Measurements from ENCODE around the gene SUCLG1.
"Not testable (repeated sequence)": the region's sequence is repeated elsewhere in the genome, so short reads cannot be mapped to it uniquely, and the experiment has no call there.

Gene SUCLG1

DNA sequence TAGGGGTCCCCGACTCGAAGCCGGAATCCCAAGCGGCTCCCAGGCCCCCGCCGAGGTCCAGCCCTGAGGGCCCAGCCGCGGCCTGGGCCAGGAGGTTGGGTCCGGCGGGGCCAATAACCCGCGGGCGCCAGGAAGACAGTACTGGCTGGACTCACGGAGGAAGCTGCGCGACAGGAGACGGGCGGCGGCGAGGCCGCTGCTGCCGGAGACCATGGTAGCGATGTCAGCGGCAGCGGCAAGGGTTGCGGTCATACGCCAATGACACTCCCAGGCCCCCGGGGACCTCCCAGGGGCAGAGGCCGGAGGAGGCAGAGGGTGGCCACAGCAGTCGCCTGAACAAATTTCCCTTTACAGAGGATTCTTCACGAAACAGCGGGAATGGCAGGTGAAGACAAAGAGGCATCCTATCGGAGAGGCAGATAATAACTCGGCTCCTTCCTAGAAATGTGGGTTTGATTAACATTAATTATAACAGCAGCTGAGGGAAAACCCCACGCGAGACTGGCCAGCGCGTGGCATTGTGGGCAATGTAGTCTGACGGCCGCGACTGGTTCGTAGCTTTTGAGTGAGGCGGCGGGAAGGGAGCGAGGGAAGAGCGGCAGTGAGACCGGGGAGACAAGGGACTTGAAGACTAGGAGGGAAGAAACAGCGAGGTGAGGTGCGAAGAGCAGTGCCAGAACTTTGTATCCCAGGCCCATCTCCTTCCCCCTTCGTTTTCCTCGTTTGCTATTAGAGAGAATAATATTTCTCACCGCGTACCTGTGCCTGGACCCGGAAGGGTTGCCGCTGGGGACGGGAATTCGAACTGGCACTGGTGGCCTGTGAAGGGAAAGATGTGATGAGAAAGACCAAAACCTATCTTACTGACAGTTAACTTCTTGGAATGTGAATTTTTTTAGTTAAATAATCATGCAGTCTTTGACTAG lies at the start of gene SUCLG1:
SUCLG1 (minus strand) TSS at position 263 of the 926 bp plus-strand sequence; CDS start at position 252, 11 bp downstream.
- DNase-seq, result peak; percentile 79

GRCh38 chr2:84498150-84498799 lies 39.2 kb upstream of the SUCLG1 start:
- DNase-seq, result no peak

- no peak for DNase-seq
These were observed 38.2 kb upstream of the SUCLG1 start for GRCh38 chr2:84497285-84497684.

DNA sequence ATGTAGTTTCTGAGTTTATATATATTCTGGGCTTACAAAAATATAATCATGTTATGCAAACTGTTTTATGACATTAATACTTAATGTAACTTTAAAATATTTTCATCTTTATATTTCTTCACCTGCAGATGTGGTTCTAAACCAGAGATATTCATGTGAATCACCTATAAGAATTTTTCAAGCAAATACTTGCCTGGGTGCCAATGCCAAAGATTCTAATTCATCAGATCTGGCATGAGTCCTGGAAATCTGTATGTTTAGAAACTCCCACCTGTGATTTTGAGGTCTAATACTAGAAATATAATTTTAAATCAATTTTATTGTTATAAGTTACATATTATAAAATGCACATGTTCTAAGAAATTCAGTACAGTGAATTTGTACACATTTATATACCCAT lies 37.3 kb upstream of the SUCLG1 start:
- DNase-seq, result no peak

DNA sequence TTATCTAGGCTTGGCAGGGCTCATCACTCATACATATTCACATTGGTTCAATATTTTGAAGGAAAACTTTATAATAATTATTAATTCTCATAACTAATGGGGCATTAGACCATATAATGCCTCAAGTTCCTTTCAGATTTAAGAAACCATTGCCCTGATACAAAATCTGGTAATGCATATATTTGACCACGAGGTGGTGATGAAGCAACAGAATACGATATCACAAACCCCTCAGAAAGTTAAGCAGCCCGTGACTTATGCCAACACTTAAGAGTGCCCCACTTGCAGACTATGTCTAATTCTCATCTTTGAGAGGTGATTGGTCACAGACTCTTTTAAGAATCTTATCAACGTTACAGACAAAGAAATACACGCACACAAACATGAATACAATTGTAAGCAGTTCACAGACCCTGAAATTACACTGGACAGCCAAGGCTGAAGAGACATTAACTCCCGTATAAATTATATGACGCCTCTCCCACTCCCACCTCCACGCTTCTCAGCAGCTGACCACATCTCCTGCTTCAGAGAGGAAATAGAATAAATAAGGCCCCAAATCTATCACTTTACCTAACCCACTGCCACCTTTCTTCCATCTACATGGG lies 36.6 kb upstream of the SUCLG1 start:
- DNase-seq, result peak; percentile 20

GRCh38 chr2:84494070-84494469 lies 35.0 kb upstream of the SUCLG1 start:
- no peak for DNase-seq

- DNase-seq, result no peak
These were observed 34.4 kb upstream of the SUCLG1 start for GRCh38 chr2:84493514-84493913.

DNA sequence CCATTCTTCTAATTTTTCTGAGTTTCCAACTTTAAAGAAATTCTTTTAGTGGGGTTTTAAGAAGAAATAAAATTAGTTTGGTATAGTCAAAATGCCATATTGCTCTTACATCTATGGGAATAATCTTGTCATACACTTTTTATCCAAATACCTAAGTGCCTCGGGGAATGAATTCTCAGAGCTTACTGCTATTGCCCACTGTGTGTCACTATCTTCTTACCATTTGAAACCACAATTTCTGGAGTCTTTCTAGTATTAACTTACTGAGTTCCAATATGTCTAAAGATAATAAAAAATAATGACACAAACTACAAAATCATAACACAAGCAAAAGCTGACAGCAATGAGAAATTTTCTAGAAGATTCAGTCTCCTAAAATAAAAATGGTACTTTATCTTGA lies 33.5 kb upstream of the SUCLG1 start:
- DNase-seq, result no peak

GRCh38 chr2:84491741-84492140 lies 32.7 kb upstream of the SUCLG1 start:
- no peak for DNase-seq

DNA sequence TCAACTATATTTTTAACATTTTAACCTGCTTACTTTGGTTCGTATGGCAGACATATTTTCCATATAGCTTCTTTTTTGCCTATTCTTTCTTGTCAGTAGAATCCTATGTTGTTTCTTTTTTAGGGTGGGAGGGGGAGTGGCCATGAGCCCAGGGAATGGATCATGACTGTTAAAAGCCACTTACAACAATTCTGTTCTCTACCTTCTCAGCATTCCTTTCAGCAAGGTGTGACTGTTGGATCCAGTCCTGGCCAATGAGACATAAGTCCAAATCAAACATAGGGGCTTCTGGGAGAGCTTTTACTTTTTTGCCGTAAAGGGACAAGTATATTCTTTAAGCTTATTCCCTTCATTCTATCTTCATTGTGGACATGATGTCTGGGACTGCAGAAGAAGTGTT lies 32.2 kb upstream of the SUCLG1 start:
- DNase-seq, result no peak

DNA sequence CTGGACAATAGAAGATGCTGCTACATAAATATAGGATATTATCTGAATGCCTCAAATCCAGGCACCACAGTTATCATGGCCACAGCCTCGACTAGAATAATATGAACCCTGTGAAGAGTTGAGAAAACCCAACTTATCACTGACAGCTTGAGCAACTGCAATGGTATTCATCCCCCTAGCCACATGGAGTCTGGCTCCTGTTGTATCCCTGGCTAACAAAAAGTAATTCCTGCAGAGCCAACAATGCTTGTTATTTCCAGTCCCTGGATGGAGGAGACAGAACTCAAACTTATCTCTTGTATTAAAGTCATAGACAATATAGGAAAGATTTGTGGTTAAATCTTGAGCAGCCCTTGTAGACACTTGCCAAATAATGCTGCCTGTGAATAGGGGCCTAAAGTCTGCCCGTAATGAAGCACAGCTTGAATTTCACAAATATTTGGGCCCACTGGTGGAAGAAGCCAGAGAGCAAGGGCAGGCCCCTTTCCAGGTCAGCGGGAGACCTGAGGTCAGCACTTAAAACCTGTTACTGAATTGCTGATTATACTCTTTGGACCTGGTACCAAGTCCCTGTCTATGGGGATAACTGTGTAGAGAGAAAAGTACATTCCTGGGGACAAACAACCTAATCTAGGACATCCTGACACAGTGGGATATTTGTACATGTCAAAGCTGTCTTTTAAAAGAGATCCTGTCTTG lies 28.4 kb upstream of the SUCLG1 start:
- DNase-seq, result no peak

- DNase-seq, result peak; percentile 57
These were observed 27.5 kb upstream of the SUCLG1 start for GRCh38 chr2:84486441-84487115.

GRCh38 chr2:84483320-84483719 lies 24.2 kb upstream of the SUCLG1 start:
- no peak for DNase-seq

- DNase-seq, result no peak
These were observed 23.5 kb upstream of the SUCLG1 start for GRCh38 chr2:84482603-84483002.

DNA sequence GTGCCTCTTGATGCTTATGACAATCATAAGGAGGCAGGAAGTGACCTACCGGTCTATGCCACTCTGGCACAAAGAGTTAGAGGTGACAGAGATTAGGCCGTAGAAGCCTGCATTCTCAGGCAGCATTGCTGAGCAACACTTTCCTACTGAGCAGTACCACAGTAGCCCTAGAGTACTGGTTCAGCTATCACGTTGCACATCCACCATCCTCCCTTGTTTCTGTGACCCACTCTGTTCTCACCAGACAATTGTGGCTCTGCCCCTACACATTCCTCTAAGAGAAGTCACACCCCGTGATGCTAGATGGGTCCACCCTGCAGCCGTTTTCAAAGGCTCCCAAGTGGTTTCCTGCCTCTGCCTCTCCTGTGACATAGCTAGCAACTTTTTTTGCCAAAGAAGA lies 22.6 kb upstream of the SUCLG1 start:
- DNase-seq, result no peak

DNA sequence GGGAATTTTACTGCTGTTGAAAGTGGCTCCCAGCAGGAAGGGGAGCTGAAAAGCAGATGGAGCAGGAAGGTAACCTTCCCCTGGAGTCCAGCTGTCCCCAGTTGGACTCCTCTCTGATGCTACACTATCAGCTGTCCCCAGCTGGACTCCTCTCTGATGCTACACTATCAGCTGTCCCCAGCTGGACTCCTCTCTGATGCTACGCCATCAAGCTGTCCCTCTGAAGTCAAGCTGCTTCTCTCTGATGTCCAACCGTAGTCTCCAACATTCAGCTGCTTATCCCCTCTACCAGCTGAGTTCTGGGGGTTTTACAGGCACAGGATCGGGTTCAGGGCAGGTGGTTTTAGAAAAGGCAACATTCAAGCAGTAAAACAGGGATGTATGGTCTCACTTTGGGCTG lies 19.8 kb upstream of the SUCLG1 start:
- no peak for DNase-seq

GRCh38 chr2:84477886-84478285 lies 18.8 kb upstream of the SUCLG1 start:
- no peak for DNase-seq

- no peak for DNase-seq
These were observed 15.1 kb upstream of the SUCLG1 start for GRCh38 chr2:84474176-84474575.

GRCh38 chr2:84472856-84473565 lies 13.9 kb upstream of the SUCLG1 start:
- no peak for DNase-seq

GRCh38 chr2:84472423-84472822 lies 13.3 kb upstream of the SUCLG1 start:
- DNase-seq, result not testable (repeated sequence)

DNA sequence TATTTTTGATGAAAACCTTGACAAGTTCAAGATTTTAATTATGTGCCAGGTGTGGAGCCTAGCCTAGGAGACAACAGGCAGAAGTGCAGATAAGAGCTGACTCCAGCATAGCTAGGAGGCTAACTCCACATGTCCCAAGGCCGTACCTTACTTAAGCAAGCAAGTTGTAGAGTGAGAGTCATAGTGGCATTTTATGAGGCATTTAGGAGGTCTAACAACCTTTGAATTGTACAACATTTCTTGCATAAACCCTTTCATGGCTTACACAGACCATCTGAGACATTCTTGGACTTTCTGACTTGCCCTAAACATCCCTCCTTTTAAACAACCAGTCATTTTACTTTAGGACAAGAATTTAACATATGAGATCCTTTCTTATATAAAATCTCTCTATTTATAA lies 8.3 kb upstream of the SUCLG1 start:
- no peak for DNase-seq

DNA sequence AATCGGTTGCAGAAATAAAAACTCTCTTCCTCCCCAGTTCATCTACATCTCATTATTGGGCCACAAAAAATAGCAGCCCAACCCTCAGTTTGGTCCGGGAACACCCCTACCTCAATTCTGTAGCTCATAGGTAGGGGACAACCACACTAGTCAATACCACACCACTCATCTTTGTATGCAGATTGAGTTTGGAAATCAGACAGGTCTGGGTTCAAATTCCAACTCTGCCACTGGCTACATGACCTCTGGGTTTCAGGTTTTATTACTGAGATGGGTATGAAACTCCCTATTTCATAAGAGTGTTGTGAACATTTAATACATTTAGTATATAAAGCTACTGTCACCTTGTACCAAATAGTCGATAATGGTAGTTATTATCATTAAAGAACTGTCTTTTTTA lies 2.2 kb upstream of the SUCLG1 start:
- DNase-seq, result no peak

Measured in NCI-H1092 treated with DMSO at 0.1 percent for 48 hours (cell line).